AG10803 (cell line): ENCODE results near the gene CLCNKB.
"Not testable (repeated sequence)": the region's sequence is repeated elsewhere in the genome, so short reads cannot be mapped to it uniquely, and the experiment has no call there.

Experiments
- DNase-seq: peaks from one replicate; pipeline ENCODE4 v3.0.0; 2010; ENCODE audit warnings: low read depth
- H3K4me3 ChIP-seq: 2 replicates; pipeline ENCODE4 v1.5.1; 2011; ENCODE audit warnings: mild to moderate bottlenecking, low read length, control low read depth
- TF ChIP-seq, protein P1 (sequence below): conservative IDR thresholded peaks from 2 replicates; pipeline ENCODE4 v1.5.1; 2011; ENCODE audit warnings: mild to moderate bottlenecking, low read length, control low read depth, inconsistent platforms

Gene CLCNKB

DNA sequence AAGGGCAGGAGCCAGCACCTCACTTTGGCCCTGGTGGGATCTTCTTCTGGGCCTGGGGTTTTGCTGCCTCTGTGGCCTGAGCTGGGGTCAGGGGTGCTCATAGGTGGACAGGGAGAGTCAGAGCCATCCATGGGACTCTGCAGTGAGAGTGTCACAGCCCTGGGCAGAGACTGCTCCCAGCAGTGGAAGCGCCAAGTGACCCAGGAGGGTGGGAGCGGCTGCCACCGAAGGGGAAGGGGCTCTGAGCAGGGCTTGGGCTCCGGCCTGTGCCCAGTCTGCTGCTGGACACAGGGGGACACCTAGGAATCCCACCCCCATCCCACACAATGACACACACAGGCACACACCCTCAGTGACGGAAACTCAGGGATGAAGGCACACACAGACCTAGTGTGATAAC lies 368 bp downstream of the CLCNKB start:
- TF ChIP-seq, protein P1, sequence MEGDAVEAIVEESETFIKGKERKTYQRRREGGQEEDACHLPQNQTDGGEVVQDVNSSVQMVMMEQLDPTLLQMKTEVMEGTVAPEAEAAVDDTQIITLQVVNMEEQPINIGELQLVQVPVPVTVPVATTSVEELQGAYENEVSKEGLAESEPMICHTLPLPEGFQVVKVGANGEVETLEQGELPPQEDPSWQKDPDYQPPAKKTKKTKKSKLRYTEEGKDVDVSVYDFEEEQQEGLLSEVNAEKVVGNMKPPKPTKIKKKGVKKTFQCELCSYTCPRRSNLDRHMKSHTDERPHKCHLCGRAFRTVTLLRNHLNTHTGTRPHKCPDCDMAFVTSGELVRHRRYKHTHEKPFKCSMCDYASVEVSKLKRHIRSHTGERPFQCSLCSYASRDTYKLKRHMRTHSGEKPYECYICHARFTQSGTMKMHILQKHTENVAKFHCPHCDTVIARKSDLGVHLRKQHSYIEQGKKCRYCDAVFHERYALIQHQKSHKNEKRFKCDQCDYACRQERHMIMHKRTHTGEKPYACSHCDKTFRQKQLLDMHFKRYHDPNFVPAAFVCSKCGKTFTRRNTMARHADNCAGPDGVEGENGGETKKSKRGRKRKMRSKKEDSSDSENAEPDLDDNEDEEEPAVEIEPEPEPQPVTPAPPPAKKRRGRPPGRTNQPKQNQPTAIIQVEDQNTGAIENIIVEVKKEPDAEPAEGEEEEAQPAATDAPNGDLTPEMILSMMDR, result no peak
- H3K4me3 ChIP-seq, result no peak overlapping the region
- no peak for DNase-seq

DNA sequence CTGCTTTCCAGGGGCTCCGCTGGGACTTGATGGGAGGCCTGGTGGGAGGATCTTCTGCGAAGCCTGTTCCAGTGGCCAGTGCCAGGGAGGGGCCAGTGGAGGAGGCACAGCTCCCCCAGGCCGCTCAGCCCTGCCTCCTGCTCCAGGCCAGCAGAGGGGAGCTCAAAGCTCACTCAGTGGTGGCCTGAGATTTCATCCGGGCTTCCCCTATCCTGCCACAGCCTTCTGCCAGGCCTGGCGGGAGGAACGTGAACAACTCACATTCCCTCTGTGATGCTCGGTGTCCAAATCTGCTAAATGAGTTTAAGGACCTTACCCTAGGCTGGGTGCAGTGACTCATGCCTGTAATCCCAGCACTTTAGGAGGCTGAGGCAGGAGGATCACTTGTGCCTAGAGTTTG lies 3.3 kb downstream of the CLCNKB start:
- H3K4me3 ChIP-seq, result no peak overlapping the region
- TF ChIP-seq, protein P1, result peak; percentile 30
- peak; percentile 35 for DNase-seq

DNA sequence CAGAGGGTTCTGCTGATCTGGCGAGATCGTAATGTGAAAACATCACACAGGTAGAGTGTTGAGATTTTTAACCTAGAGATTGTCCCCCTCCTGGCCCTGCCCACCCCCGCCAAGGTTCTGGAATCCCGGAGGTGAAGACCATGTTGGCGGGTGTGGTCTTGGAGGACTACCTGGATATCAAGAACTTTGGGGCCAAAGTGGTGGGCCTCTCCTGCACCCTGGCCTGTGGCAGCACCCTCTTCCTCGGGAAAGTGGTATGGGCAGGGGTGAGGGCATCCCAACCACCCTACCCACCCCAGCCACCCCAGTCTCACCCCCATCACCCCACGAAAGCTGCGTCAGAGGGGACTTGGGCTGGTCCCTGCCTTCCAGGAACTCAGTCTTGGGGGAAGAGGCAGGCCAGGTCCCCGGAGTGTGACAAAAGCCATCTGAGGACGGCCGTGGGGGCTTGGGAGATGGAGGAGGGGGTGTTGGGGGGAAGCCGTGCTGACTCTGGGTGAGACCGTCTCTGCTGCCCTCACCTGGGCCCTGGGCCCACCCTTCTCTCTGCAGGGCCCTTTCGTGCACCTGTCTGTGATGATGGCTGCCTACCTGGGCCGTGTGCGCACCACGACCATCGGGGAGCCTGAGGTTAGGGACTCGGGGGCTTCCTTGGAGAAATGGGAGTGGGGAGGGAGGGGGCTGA lies 4.4 kb downstream of the CLCNKB start:
- no peak overlapping the region for H3K4me3 ChIP-seq
- TF ChIP-seq, protein P1, result no peak
- DNase-seq, result no peak

DNA sequence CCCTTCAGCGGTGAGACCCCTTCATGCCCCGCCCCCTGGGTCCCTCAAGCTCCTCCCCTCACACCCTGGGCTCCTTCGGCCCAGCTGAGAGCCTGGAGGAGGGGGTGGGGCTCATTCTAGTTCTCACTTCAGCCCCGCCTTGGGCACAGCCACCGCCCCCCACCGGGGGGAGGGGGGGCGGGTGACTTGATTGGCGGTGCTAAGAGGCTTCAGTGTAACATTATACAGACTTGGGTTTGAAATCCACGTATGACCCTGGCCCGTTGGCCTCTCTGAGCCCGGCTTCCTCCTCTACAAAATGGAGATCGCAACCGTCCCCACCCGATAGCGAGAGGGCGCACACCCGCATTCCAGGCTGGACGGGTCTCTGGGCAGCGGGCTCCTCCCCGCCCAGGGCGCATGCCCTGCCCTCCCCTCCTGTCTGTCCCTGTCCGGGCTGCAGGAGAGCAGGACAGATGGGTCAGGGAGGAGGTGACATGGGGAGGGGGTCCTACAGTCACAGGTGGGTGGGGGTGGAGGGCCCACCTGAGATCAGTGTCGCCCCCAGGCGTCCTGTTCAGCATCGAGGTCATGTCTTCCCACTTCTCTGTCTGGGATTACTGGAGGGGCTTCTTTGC lies 5.1 kb downstream of the CLCNKB start:
- TF ChIP-seq, protein P1, result no peak
- peak overlapping the region; percentile 49 for H3K4me3 ChIP-seq
- peak; percentile 24 for DNase-seq

DNA sequence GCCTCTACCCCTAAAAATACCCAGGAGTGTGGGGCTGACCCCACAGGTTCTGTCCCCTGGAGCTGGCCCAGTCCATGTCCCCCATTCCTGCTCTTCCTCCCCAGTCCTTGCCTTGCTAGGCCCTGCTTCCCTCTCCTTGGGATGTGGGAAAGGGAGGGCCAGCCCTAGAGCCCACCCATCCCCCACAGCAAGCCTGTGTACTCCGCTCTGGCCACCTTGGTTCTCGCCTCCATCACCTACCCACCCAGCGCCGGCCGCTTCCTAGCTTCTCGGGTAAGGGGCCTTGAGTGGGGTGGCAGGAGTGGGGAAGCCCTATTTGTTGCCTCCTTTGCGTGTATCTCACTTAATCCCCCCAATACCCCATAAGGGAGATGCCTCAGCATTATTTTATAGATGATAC lies 6.7 kb downstream of the CLCNKB start:
- TF ChIP-seq, protein P1, result no peak
- no peak overlapping the region for H3K4me3 ChIP-seq
- no peak for DNase-seq

DNA sequence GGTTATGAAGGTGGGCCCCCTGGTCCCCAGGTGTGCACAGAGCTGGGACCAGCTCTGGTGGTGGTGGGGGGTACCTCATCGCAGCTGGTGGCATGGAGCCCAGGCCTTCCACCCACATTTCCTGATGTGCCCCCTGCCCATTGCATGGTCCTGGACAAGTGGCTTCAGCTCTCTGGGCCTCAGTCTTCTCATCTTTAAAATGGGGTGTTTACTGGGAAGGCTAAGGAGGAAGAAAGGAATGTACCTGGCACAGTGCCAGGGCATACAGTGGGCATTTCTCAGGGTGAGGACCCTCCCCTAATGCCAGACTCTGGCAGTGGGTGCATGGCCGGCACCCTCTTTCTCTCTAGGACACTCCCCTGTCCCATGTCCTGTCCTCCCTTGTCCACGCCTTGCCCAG lies 7.5 kb downstream of the CLCNKB start:
- no peak overlapping the region for H3K4me3 ChIP-seq
- no peak for DNase-seq
- TF ChIP-seq, protein P1, result no peak

DNA sequence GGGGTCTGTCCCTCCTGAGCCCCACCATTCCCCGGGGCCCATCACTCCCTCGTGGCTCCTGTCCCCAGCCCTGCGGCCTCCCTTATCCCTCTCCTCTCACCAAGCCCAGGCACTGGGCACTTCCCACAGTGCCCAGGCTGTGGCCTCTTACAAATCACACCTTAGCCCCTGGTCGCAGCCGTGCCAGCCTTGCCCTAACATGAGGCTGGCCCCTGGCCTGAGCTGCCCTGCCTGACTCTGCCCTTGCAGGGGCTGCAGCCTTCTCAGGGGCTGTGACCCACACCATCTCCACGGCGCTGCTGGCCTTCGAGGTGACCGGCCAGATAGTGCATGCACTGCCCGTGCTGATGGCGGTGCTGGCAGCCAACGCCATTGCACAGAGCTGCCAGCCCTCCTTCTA lies 8.4 kb downstream of the CLCNKB start:
- DNase-seq, H3K4me3 ChIP-seq: not testable (repeated sequence)
